HepG2 (cell line): ENCODE data around the gene OGFR. TPM values are rescaled to one million over a fixed set of nuclear protein-coding genes. Genes with fewer than 3 reads are reported as not detected.

Source experiments
- ATF7-NPFF ChIP-seq: sonication (generic); formaldehyde crosslinking; IDR thresholded peaks from 2 replicates; pipeline ENCODE4 v1.8.1; 2023; ENCODE audit warnings: mild to moderate bottlenecking, low read depth, missing genetic modification reagents, moderate library complexity
- CHD2 ChIP-seq: IDR thresholded peaks from 2 replicates; pipeline ENCODE4 v1.6.1; 2011; ENCODE audit warnings: low read depth, low read length, improper control_type of control experiment
- CTCF ChIP-seq: sonication (generic); formaldehyde crosslinking; IDR thresholded peaks from 2 replicates; pipeline ENCODE4 v1.5.0; 2020; ENCODE audit warnings: mild to moderate bottlenecking, missing genetic modification reagents, moderate library complexity
- DNMT1 ChIP-seq: sonication (generic); formaldehyde crosslinking; IDR thresholded peaks from 2 replicates; pipeline ENCODE4 v1.5.1; 2020; ENCODE audit warnings: mild to moderate bottlenecking, missing genetic modification reagents
- MXD4 ChIP-seq: IDR thresholded peaks from 2 replicates; pipeline ENCODE4 v1.6.1; 2016; ENCODE audit warnings: mild to moderate bottlenecking, missing biosample characterization, missing genetic modification reagents
- NFYB ChIP-seq: sonication (generic); formaldehyde crosslinking; IDR thresholded peaks from 2 replicates; pipeline ENCODE4 v1.4.0; 2020; ENCODE audit warnings: missing genetic modification reagents
- PHB2 ChIP-seq: fragments of 450-650 bp; IDR thresholded peaks from 2 replicates; pipeline ENCODE4 v1.6.1; 2018; ENCODE audit not compliant: partially characterized antibody
- ZBTB26 ChIP-seq: IDR thresholded peaks from 2 replicates; pipeline ENCODE4 v1.6.1; 2016; ENCODE audit warnings: missing compliant biosample characterization, missing genetic modification reagents, borderline replicate concordance
- ZNF296 ChIP-seq: sonication (generic); formaldehyde crosslinking; conservative IDR thresholded peaks from 2 replicates; pipeline ENCODE4 v1.5.0; 2020; ENCODE audit warnings: mild to moderate bottlenecking, missing genetic modification reagents
- ZNF775 ChIP-seq: sonication (generic); formaldehyde crosslinking; IDR thresholded peaks from 2 replicates; pipeline ENCODE4 v1.4.0; 2020; ENCODE audit warnings: missing genetic modification reagents, mild to moderate bottlenecking, moderate library complexity, borderline replicate concordance
- ZNF782 ChIP-seq: sonication (generic); formaldehyde crosslinking; IDR thresholded peaks from 2 replicates; pipeline ENCODE4 v1.4.0; 2020; ENCODE audit warnings: missing genetic modification reagents, mild to moderate bottlenecking, borderline replicate concordance
- polyA plus RNA-seq, 8 experiments: library from polyadenylated mRNA; depleted of rRNA in 3 of 8; stranded (reverse) in 7 of 8; unstranded in 1 of 8; fragments of >200 nt; fragmentation: Illumina TruSeq in 4 of 8; extraction: Trizol in 4 of 8; gene quantifications; 2 replicates each; pipeline versions ENCODE4 v1.2.1 to v1.2.3, GENCODE V29; 2011 to 2016; ENCODE audit warnings: low read depth in 4 of 8, missing spikeins in 1 of 8, mixed read lengths in 1 of 8; ENCODE audit not compliant: insufficient read depth in 1 of 8
- total RNA-seq, 5 experiments: library from RNA; depleted of rRNA; stranded (reverse); fragments of >200 nt; fragmentation: Illumina TruSeq; extraction: Trizol; gene quantifications; 2 replicates each; pipeline ENCODE4 v1.2.3, GENCODE V29; 2016; ENCODE audit warnings: low read depth in 1 of 5
- TF ChIP-seq, protein P1 (sequence below): sonication (generic); formaldehyde crosslinking; IDR thresholded peaks from 2 replicates; pipeline ENCODE4 v1.4.0; 2020; ENCODE audit warnings: mild to moderate bottlenecking, missing genetic modification reagents
- TF ChIP-seq, protein P2 (sequence below): sonication (generic); formaldehyde crosslinking; IDR thresholded peaks from 2 replicates; pipeline ENCODE4 v1.4.0; 2020; ENCODE audit warnings: missing genetic modification reagents, borderline replicate concordance

The OGFR gene
- total and polyA plus RNA-seq, 2 of the 13 experiments (the other 11 are each of a cell fraction or from before 2014, with no cell fraction given): 47.7 to 81.8 TPM

GRCh38 chr20:62832212-62832922 lies 27.7 kb downstream of the OGFR start (continued):
- TF ChIP-seq MXD4 (no peak), PHB2 (no peak), DNMT1 (no peak), ZNF296 (CRISPR knock-in tag) (no peak), CHD2 (no peak), ZNF775 (no peak), ZNF782 (no peak), ATF7-NPFF (CRISPR knock-in tag) (no peak), NFYB (CRISPR knock-in tag) (no peak), CTCF (no peak), ZBTB26 (CRISPR knock-in tag) (no peak)
- TF ChIP-seq, protein P1, sequence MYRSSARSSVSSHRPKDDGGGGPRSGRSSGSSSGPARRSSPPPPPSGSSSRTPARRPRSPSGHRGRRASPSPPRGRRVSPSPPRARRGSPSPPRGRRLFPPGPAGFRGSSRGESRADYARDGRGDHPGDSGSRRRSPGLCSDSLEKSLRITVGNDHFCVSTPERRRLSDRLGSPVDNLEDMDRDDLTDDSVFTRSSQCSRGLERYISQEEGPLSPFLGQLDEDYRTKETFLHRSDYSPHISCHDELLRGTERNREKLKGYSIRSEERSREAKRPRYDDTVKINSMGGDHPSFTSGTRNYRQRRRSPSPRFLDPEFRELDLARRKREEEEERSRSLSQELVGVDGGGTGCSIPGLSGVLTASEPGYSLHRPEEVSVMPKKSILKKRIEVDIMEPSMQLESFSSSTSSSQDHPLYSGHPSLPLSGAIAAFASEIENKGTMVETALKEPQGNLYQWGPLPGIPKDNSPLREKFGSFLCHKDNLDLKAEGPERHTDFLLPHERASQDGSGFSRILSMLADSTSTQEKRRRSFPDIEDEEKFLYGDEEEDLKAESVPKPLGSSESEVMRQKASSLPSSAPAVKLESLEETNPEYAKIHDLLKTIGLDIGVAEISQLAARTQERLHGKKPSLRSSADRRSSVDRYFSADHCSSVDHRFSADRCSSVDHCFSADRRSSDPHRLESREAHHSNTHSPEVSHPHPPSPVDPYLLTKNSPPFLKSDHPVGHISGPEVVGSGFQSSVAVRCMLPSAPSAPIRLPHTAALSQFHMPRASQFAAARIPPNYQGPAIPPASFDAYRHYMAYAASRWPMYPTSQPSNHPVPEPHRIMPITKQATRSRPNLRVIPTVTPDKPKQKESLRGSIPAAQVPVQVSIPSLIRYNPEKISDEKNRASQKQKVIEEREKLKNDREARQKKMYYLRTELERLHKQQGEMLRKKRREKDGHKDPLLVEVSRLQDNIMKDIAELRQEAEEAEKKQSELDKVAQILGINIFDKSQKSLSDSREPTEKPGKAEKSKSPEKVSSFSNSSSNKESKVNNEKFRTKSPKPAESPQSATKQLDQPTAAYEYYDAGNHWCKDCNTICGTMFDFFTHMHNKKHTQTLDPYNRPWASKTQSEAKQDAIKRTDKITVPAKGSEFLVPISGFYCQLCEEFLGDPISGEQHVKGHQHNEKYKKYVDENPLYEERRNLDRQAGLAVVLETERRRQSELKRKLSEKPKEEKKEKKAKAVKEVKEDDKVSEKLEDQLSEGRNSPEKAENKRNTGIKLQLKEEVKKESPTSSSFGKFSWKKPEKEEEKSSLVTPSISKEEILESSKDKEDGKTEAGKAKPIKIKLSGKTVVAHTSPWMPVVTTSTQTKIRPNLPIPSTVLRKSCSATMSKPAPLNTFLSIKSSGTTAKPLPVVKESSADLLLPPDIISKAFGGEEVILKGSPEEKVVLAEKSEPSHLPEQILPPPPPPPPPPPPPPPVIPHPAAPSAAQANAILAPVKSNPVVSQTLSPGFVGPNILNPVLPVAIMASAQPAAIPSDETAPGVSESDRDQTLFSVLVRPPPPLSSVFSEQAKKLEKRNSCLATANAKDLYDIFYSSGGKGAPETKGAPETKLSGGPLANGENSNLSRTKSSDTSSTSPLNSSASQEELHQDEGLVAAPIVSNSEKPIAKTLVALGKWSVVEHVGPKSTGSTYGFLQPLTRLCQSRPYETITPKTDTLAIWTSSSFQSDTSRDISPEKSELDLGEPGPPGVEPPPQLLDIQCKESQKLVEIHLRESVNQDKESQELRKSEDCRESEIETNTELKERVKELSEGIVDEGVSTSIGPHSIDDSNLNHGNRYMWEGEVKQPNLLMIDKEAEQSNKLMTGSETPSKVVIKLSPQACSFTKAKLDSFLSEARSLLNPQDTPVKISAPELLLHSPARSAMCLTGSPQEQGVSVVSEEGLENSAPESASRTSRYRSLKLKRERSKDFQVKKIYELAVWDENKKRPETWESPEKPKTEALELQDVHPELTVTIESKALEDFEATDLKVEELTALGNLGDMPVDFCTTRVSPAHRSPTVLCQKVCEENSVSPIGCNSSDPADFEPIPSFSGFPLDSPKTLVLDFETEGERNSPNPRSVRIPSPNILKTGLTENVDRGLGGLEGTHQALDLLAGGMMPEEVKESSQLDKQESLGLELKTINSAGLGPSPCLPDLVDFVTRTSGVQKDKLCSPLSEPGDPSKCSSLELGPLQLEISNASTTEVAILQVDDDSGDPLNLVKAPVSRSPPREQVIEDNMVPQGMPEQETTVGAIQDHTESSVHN (CRISPR knock-in tag): no peak
- TF ChIP-seq, protein P2, sequence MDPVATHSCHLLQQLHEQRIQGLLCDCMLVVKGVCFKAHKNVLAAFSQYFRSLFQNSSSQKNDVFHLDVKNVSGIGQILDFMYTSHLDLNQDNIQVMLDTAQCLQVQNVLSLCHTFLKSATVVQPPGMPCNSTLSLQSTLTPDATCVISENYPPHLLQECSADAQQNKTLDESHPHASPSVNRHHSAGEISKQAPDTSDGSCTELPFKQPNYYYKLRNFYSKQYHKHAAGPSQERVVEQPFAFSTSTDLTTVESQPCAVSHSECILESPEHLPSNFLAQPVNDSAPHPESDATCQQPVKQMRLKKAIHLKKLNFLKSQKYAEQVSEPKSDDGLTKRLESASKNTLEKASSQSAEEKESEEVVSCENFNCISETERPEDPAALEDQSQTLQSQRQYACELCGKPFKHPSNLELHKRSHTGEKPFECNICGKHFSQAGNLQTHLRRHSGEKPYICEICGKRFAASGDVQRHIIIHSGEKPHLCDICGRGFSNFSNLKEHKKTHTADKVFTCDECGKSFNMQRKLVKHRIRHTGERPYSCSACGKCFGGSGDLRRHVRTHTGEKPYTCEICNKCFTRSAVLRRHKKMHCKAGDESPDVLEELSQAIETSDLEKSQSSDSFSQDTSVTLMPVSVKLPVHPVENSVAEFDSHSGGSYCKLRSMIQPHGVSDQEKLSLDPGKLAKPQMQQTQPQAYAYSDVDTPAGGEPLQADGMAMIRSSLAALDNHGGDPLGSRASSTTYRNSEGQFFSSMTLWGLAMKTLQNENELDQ (CRISPR knock-in tag): no peak
